ENCODE measurements around the gene SURF1.

Gene SURF1

DNA sequence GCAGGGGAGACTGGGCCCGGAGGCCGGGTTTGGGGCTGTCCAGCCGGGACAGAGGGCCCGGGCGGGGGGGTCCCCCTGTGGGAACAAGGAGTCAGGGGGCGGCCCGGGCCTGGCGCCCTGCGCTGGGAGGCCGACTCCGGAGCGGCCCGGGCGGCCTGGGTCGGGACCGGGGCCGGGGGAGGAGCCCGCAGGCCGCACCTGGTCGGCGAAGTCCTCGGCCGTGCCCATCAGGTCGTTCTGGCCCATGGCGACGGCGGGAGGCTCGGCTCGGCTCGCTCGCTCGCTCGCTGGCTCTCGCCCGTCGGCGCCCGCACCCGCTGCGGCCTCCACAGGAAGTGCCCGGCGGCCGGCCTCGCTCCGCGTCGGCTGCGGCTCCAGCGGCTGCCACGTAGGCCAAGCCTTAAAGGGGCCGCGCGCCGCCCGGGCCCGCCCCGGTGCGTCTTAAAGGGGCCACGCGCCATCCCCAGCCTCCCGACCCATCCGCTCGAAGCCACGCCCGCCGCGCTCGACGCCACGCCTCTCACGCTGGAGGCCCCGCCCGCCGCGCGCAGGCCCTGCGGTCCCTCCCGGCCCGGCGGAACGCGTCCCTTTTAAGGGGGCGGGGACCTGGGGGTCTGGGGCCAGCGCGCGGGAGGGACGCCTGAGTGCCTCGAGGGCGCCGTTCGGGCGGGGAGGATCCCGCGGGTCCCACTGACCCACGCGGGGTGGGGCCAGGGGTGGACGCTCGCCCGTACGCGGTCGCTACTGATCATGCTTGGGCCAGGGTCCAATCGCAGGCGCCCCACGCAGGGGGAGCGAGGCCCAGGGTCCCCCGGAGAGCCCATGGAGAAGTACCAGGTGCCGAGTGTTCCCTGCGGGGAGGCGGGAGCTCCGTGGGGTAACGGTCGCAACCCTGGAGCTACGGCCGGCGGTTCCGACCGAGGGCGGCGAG lies 19.7 kb upstream of the SURF1 start, which contains the start of the genes STKLD1 and SURF4:
TSS of gene STKLD1 (plus strand) at position 643 of the 931 bp plus-strand sequence. CDS start at position 751, 108 bp downstream.
TSS of gene SURF4 (minus strand) at position 337 of the 931 bp plus-strand sequence. CDS start at position 246, 91 bp downstream.
- peak; percentile 97 for DNase-seq (ENCODE audit: insufficient read length, low spot score)
- FAIRE-seq = no peak
- TF ChIP-seq, protein P1, sequence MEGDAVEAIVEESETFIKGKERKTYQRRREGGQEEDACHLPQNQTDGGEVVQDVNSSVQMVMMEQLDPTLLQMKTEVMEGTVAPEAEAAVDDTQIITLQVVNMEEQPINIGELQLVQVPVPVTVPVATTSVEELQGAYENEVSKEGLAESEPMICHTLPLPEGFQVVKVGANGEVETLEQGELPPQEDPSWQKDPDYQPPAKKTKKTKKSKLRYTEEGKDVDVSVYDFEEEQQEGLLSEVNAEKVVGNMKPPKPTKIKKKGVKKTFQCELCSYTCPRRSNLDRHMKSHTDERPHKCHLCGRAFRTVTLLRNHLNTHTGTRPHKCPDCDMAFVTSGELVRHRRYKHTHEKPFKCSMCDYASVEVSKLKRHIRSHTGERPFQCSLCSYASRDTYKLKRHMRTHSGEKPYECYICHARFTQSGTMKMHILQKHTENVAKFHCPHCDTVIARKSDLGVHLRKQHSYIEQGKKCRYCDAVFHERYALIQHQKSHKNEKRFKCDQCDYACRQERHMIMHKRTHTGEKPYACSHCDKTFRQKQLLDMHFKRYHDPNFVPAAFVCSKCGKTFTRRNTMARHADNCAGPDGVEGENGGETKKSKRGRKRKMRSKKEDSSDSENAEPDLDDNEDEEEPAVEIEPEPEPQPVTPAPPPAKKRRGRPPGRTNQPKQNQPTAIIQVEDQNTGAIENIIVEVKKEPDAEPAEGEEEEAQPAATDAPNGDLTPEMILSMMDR (IDR thresholded peaks at IDR 0.05; ENCODE audit: insufficient read depth, missing control alignments) = no peak

- TF ChIP-seq, protein P1 (IDR thresholded peaks at IDR 0.05; ENCODE audit: insufficient read depth, missing control alignments) = peak; percentile 1
- no peak for DNase-seq (ENCODE audit: insufficient read length, low spot score)
- no peak for FAIRE-seq
These were observed 18.9 kb upstream of the SURF1 start for GRCh38 chr9:133375116-133375723.

DNA sequence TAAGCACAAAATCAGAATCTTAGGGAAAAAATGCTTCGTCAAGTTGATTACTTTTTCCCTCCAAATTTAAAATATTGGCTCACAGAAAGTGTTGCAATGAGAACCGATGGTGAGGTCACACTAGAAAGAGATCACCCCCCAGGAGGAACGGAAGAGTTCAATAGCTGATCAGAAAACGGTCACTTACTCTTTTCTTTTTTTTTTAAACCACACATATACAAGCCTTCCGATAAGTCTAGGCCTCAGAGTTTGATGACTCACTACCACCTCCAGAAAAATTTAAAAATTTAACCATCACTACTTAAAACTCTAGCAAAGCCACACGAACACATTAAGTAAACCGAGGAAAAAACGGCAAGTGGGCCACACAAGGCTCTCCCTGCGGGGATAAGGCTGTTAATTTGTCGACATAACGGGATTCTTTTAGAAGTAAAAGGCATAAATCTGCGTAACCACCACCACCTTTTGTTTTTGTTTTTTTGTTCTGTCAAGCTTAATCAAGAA lies 18.4 kb upstream of the SURF1 start:
- FAIRE-seq (no peak), DNase-seq (ENCODE audit: insufficient read length, low spot score) (no peak)
- TF ChIP-seq, protein P1 (IDR thresholded peaks at IDR 0.05; ENCODE audit: insufficient read depth, missing control alignments) = no peak

GRCh38 chr9:133372144-133372543 lies 15.9 kb upstream of the SURF1 start:
- FAIRE-seq (no peak), DNase-seq (ENCODE audit: insufficient read length, low spot score) (no peak)
- TF ChIP-seq, protein P1 (IDR thresholded peaks at IDR 0.05; ENCODE audit: insufficient read depth, missing control alignments) = no peak

DNA sequence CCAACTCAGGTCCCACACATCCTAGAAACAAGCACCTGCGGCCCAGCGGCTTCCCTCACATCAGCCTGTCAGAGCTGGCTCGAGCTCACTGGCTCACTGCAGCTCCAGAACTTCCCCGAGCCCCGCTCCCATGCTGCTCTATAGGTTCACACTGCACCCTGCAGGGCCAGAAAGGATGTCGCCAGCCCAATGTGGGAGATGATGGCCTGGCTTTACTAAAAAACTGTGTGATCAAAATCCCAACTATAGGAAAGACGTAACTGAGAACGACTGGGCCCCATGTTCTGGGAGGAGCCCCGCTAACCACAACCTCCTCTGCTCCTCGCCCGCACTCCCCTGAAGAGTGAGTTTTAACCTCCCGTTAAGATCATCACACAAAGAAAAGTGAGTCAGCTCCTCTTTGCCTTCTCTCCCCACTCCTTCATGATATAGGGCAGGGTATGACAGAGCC lies 15.0 kb upstream of the SURF1 start:
- no peak for FAIRE-seq
- no peak for DNase-seq (ENCODE audit: insufficient read length, low spot score)
- TF ChIP-seq, protein P1 (IDR thresholded peaks at IDR 0.05; ENCODE audit: insufficient read depth, missing control alignments) = no peak

- DNase-seq (ENCODE audit: insufficient read length, low spot score) (no peak), FAIRE-seq (no peak)
- TF ChIP-seq, protein P1 (IDR thresholded peaks at IDR 0.05; ENCODE audit: insufficient read depth, missing control alignments) = no peak
These were observed 14.4 kb upstream of the SURF1 start for GRCh38 chr9:133370685-133371084.
